Measurements from ENCODE around the gene PLD5.
"Not testable (repeated sequence)": the region's sequence is repeated elsewhere in the genome, so short reads cannot be mapped to it uniquely, and the experiment has no call there.

Gene PLD5

DNA sequence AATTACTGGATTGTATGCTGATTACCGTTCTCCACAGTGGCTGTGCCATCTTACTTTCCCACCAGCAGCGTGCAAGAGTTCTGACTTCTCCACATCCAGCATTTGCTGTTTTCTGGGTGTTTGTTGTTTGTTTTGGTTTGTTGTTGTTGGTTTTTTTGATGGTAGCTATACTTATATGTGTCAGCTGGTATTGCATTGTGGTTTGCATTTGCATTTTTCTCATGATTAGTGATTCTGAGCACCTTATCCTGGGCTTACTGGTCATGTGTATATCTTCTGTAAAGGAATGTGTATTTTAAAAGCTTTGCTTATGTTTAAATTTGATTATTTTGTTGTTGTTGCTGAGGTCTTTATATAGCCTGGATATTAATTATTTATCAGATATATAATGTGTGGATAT, 458.7 kb downstream of the PLD5 start:
- Mint-ChIP-seq H3K4me3 (no peak overlapping the region), H3K9me3 (no peaks in the 10 kb centered on the region), H3K27ac (no peak overlapping the region), H3K27me3 (peaks cover 8% of the 10 kb centered on the region), H3K4me1 (no peaks in the 10 kb centered on the region), H3K36me3 (no peaks in the 10 kb centered on the region)

DNA sequence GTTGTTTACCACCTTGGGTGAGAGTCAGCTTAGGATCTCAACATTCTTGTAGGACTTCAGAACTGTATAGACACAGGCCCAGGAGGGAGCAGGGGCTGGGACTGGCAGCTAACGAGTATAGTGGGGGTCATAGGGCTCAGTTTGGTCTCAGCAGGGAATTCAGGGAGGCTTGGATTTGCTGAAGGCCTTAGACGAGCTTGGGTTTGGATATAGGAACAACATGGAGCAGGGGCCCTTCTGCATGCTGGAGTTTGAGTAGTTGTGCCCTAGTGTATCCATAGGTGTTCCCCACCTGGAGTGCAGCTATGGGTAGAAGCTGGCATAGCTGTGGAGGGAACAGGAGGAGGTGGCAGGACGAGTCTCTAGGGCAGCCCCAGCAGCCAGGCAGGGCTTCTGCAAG, 462.2 kb downstream of the PLD5 start:
- no peak overlapping the region for H3K4me3 Mint-ChIP-seq
- no peaks in the 10 kb centered on the region for H3K9me3 Mint-ChIP-seq
- H3K27ac Mint-ChIP-seq: no peak overlapping the region
- H3K36me3 Mint-ChIP-seq: no peaks in the 10 kb centered on the region
- no peaks in the 10 kb centered on the region for H3K4me1 Mint-ChIP-seq
- peaks cover 2% of the 10 kb centered on the region for H3K27me3 Mint-ChIP-seq

DNA sequence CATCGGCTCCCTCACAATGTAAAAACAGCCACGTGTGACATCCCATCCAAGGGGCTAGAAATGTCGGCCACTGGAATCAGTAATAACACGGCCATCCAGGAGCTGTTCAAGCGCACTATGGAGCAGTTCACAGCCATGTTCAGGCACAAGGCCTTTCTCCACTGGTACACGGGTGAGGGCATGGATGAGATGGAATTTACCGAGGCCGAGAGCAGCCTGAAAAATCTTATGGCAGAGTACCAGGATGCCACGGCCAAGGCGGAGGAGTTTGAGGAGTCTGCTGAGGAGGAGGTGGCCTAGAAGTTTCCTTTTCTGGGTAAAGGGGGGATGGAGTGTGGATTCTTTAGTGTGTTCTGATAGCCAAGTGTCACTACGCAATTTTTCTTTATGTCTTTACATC, 464.5 kb downstream of the PLD5 start:
- H3K4me3 Mint-ChIP-seq: no peak overlapping the region
- H3K9me3 Mint-ChIP-seq: no peaks in the 10 kb centered on the region
- no peaks in the 10 kb centered on the region for H3K4me1 Mint-ChIP-seq
- no peaks in the 10 kb centered on the region for H3K36me3 Mint-ChIP-seq
- no peak overlapping the region for H3K27ac Mint-ChIP-seq
- peaks cover 2% of the 10 kb centered on the region for H3K27me3 Mint-ChIP-seq

DNA sequence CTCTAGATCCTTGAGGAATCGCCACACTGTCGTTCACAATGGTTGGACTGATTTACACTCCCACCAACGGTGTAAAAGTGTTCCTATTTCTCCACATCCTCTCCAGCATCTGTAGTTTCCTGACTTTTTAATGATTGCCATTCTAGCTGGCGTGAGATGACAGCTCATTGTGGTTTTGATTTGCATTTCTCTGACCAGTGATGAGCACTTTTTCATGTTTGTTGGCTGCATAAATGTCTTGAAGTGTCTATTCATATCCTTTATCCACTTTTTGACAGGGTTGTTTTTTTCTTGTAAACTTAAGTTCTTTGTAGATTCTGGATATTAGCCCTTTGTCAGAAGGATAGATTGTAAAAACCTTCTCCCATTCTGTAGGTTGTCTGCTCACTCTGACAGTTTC, 465.9 kb downstream of the PLD5 start:
- not testable (repeated sequence) for H3K36me3 Mint-ChIP-seq, H3K4me1 Mint-ChIP-seq, H3K27me3 Mint-ChIP-seq, H3K9me3 Mint-ChIP-seq, H3K27ac Mint-ChIP-seq, H3K4me3 Mint-ChIP-seq

DNA sequence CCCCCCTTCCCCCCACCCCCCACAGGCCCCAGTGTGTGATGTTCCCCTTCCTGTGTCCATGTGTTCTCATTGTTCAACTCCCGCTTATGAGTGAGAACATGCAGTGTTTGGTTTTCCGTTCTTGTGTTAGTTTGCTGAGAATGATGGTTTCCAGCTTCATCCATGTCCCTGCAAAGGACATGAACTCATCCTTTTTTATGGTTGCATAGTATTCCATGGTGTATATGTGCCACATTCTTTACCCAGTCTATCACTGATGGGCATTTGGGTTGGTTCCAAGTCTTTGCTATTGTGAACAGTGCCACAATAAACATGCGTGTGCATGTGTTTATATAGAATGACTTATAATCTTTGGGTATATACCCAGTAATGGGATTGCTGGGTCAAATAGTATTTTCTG, 466.3 kb downstream of the PLD5 start:
- not testable (repeated sequence) for H3K36me3 Mint-ChIP-seq, H3K9me3 Mint-ChIP-seq, H3K27me3 Mint-ChIP-seq, H3K4me3 Mint-ChIP-seq, H3K4me1 Mint-ChIP-seq, H3K27ac Mint-ChIP-seq

DNA sequence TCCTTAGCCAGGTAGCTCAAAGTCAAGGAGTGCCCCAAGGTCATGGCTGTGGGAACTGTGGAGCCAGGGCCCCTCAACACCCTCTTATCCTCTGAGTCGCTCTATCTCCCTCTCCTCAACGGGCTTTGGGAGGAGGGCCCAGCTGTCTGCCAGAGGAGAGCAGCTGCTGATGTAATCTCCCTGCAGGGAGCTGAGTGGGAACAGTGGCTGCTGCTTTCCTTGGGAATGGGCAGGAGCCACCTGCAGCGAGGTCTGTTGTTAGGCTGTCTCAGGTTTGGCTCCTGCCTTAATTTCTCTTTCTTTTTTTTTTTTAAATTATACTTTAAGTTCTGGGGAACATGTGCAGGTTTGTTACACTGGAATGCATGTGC, 466.8 kb downstream of the PLD5 start:
- Mint-ChIP-seq H3K27me3 (peaks cover 6% of the 10 kb centered on the region), H3K4me3 (no peak overlapping the region), H3K36me3 (no peaks in the 10 kb centered on the region), H3K27ac (no peak overlapping the region), H3K9me3 (no peaks in the 10 kb centered on the region), H3K4me1 (no peaks in the 10 kb centered on the region)

DNA sequence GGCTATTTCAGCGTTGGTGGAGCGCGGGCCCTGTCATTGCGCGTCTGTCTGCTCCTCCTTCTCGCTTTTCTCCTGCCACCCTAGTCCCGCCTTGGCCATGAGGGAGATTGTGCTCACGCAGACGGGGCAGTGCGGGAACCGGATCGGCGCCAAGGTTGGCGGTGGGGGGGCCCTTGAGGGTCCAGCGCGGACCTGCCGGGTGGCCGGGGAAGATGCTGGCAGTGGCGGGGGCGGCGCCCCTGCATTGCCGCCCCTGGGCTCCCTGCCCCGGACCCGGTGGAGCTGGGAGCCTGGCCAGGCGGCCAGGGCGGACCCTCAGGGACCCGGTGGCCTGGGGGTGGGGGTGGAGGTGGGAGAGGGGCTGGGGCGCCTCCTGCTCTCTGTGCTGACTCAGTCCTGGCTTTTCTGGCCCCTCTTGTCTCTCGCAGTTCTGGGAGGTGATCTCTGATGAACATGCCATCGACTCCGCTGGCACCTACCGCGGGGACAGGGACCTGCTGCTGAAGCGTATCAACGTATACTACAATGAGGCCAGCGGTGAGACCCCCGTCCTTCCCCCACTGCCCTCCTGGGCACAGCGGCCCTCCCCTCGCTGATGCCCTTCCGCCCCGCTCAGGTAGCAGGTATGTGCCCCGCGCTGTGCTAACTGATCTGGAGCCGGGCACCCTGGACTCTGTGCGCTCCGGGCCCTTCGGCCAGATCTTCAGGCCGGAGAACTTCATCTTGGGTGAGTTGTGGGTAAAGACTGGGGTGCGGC, 467.3 kb downstream of the PLD5 start:
- no peaks in the 10 kb centered on the region for H3K36me3 Mint-ChIP-seq
- H3K27me3 Mint-ChIP-seq: peaks cover 6% of the 10 kb centered on the region
- H3K4me3 Mint-ChIP-seq: no peak overlapping the region
- no peaks in the 10 kb centered on the region for H3K9me3 Mint-ChIP-seq
- H3K4me1 Mint-ChIP-seq: no peaks in the 10 kb centered on the region
- no peak overlapping the region for H3K27ac Mint-ChIP-seq

DNA sequence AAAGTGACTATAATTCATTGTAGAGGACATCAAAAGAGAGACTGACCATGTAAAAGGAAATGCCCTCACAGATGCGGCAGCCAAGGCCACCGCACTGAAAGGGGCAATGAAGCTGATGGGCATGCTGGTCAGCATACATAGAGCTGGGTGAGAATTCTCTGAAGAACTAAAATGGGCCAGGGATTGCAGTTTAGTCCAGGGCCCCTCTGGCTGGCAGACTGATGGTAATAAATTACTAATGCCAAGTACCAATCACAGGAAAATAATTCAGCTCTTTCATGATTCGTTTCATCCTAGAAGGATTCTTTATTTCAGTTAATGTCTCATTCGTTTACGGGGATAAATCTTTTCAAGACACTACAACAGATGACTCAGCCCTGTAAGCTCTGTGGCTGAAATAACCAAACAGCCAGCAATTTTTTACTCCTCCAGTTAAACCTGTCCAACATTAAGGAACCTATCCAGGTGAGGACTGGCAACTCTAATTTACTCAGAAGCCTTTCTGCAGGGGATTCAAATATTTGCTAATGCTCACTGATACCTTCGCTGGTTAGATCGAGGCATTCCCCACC, 468.7 kb downstream of the PLD5 start:
- H3K4me3 Mint-ChIP-seq: no peak overlapping the region
- H3K4me1 Mint-ChIP-seq: no peaks in the 10 kb centered on the region
- no peak overlapping the region for H3K27ac Mint-ChIP-seq
- peaks cover 6% of the 10 kb centered on the region for H3K27me3 Mint-ChIP-seq
- H3K36me3 Mint-ChIP-seq: no peaks in the 10 kb centered on the region
- H3K9me3 Mint-ChIP-seq: no peaks in the 10 kb centered on the region

DNA sequence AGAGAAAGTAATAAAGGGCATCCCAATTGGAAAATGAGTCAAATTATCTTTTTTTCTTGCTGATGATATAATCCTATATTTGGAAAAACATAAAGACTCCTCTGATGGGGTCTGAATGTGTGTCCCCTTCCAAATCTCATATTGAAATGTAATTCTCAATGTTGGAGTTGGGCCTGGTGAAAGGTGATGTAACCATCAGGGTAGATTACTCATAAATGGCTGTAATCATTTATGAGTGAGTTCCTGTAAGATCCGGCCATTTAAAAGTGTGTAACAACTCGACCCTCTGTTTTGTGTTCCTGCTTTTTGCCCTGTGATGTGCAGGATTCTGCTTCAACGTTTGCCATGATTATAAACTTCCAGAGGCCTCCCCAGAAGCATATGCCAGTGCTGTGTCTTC, 481.3 kb downstream of the PLD5 start:
- H3K27me3 Mint-ChIP-seq: no peaks in the 10 kb centered on the region
- no peaks in the 10 kb centered on the region for H3K4me1 Mint-ChIP-seq
- H3K9me3 Mint-ChIP-seq: peaks cover 7% of the 10 kb centered on the region
- H3K36me3 Mint-ChIP-seq: no peaks in the 10 kb centered on the region
- H3K4me3 Mint-ChIP-seq: no peak overlapping the region
- H3K27ac Mint-ChIP-seq: no peak overlapping the region

DNA sequence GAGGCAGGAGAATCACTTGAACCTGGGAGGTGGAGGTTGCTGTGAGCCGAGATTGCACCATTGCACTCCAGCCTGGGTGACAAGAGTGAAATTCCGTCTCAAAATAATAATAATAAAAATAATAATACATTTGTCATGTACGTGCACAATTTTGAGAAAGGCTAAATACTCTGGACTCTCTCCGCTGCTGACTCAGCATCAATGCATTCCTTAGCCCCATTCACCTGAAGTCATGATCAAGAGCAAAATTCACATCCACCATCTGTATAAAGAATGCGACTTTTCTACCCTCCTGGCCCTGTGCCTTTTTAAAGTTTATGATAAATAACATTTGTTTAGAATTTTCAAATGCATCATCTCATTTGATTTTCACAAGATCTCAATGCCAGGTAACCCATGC, 490.1 kb downstream of the PLD5 start:
- no peak overlapping the region for H3K4me3 Mint-ChIP-seq
- no peaks in the 10 kb centered on the region for H3K36me3 Mint-ChIP-seq
- H3K27me3 Mint-ChIP-seq: peaks cover 4% of the 10 kb centered on the region
- no peaks in the 10 kb centered on the region for H3K4me1 Mint-ChIP-seq
- H3K27ac Mint-ChIP-seq: no peak overlapping the region
- no peaks in the 10 kb centered on the region for H3K9me3 Mint-ChIP-seq

DNA sequence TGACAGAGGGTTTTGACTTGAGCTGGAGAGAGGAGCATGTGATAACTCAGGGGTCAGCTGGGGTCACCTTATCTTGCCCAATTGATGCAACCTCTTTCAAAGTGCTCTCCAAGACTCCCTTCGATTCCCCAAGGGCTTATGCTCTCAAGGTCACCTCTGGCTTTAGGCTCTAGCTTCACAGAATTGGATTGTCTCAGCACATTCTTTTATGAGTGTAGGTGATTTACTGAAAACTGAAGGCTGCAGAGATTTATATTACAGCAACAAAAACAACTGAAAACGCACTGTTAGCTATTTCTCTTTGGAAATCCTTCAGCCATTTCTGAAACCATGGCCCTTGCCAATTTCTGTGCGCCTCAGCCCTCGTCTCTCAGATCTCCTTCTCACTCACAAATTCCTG, 491.1 kb downstream of the PLD5 start:
- no peak overlapping the region for H3K4me3 Mint-ChIP-seq
- H3K9me3 Mint-ChIP-seq: no peaks in the 10 kb centered on the region
- no peak overlapping the region for H3K27ac Mint-ChIP-seq
- H3K27me3 Mint-ChIP-seq: peaks cover 7% of the 10 kb centered on the region
- H3K36me3 Mint-ChIP-seq: no peaks in the 10 kb centered on the region
- H3K4me1 Mint-ChIP-seq: no peaks in the 10 kb centered on the region

Measured in activated naive CD4-positive, alpha-beta T cell treated with anti-CD3 and anti-CD28 coated beads, Interleukin-2, amount 50 U/mL, for 24 hours (primary cell).